Omental fat pad (tissue), 4 donors: ENCODE data around the gene AEBP1. TPM values are rescaled to one million over a fixed set of nuclear protein-coding genes. Genes with fewer than 3 reads are reported as not detected.

Source experiments
- ATAC-seq: fragments of 150-250 bp; one replicate; pipeline ENCODE4 v1.9.1; 2016; ENCODE audit warnings: mild to moderate bottlenecking, moderate library complexity; ENCODE audit not compliant: low FRiP score
- DNase-seq: peaks from one replicate; pipeline ENCODE4 v3.0.0-alpha.2; 2019; ENCODE audit warnings: low spot score
- total RNA-seq, 4 donors: library from RNA; depleted of rRNA; stranded (reverse); fragments of >200 nt; gene quantifications; one replicate each; pipeline ENCODE4 v1.1.0, GENCODE V29; 2016
- TF ChIP-seq, protein P1 (sequence below), 3 donors: fragments of 450-650 bp; IDR thresholded peaks; one replicate each; pipeline ENCODE4 v1.5.1; 2016 to 2017; ENCODE audit warnings: antibody characterized with exemption in 3 of 3, mild to moderate bottlenecking in 3 of 3, moderate library complexity in 2 of 3

The AEBP1 gene
- total RNA-seq, 4 donors from 2014 or later, result 64.9 to 209 (median 163) TPM

GRCh38 chr7:44075296-44076075, 28.7 kb upstream of the AEBP1 start:
- ATAC-seq (no peak), DNase-seq (no peak)
- TF ChIP-seq, protein P1, sequence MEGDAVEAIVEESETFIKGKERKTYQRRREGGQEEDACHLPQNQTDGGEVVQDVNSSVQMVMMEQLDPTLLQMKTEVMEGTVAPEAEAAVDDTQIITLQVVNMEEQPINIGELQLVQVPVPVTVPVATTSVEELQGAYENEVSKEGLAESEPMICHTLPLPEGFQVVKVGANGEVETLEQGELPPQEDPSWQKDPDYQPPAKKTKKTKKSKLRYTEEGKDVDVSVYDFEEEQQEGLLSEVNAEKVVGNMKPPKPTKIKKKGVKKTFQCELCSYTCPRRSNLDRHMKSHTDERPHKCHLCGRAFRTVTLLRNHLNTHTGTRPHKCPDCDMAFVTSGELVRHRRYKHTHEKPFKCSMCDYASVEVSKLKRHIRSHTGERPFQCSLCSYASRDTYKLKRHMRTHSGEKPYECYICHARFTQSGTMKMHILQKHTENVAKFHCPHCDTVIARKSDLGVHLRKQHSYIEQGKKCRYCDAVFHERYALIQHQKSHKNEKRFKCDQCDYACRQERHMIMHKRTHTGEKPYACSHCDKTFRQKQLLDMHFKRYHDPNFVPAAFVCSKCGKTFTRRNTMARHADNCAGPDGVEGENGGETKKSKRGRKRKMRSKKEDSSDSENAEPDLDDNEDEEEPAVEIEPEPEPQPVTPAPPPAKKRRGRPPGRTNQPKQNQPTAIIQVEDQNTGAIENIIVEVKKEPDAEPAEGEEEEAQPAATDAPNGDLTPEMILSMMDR (IDR thresholded peaks at IDR 0.05), result no peak

DNA sequence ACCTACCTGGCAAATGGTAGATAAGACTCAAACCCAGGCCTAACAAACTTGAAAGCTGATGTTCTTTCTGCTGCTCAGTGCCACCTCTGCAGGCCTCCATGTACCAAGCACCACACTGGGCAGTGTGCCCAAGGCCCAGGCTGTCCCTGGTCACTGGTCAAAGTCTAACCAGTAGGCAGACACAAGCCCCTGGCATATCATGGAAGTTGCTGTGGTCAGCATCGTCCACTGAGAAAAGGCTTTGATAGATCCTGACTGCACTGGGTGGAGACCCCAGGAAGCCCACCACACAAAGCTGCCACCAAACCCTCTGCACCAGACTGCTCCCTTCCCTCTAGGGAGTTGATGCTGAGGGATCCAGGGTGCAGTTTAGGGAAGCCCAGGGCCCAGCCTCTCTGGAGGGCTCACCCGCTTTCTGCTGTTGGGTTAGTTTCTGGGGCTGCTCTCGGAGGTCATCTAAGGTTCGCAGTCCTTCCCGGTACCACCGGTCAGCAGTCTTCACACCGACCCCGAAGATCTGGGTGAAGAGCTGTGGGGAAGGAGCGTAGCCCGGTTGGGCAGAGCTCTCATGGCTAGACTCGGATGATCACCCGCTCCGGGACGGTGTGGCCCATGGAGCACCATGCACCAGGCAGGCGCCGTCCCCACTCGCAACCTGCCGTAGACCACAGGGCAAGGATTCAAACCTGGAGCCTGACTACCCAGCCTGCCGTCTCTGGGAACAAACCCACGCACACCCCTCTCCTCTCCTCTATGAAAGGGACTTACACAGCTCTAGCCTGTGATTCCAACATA, 27.8 kb upstream of the AEBP1 start:
- ATAC-seq (no peak), DNase-seq (no peak)
- TF ChIP-seq, protein P1 (IDR thresholded peaks at IDR 0.05), result no peak

GRCh38 chr7:44077061-44077460, 27.1 kb upstream of the AEBP1 start:
- ATAC-seq (no peak), DNase-seq (no peak)
- TF ChIP-seq, protein P1 (IDR thresholded peaks at IDR 0.05), result no peak

- ATAC-seq, result no peak
- TF ChIP-seq, protein P1 (IDR thresholded peaks at IDR 0.05), result no peak
- no peak for DNase-seq
Observed at GRCh38 chr7:44077681-44078091, 26.5 kb upstream of the AEBP1 start.

- DNase-seq (no peak), ATAC-seq (no peak)
- TF ChIP-seq, protein P1 (IDR thresholded peaks at IDR 0.05), result no peak
Observed at GRCh38 chr7:44078521-44078920, 25.6 kb upstream of the AEBP1 start.

DNA sequence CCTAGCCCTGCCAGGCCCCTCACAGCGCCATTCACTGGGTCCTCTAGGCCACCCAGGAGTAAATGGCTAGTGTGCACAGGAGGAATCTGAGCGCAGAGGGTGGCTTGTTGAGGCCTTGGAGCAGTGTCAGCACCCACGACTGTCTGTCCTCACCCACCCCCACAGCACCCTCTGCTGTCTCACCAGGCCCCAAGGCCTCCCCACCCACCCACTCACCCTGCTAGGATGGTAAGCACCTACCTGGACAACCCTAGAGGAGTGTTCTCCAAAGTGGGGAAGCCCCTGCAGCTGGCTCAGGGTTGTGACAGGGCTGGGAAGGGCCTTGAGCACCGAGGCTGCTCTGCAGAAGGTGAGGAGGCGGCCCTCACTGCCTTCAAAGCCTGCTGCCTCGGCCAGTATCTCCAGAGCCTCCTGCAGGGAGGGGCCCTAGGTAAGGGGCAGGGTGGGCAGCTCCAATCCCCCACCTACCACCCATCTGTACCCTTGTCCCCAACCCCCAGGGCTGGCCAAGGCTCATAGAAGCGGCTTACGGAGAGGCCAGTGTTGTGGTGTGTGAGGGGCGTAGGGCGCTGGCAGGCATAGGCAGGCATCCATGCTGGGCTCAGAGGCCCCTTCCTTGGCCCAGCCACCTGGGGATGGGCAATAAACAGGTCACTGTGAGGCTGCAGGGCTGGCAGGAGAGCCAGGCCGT, 24.7 kb upstream of the AEBP1 start:
- TF ChIP-seq, protein P1 (IDR thresholded peaks at IDR 0.05), result no peak
- DNase-seq (no peak), ATAC-seq (no peak)
